CD14-positive monocyte (primary cell): Measurements from ENCODE around the gene MBL2. TPM values are rescaled to one million over a fixed set of nuclear protein-coding genes. Genes with fewer than 3 reads are reported as not detected.

Source experiments
- DNase-seq, 3 donors: peaks; one replicate each; pipeline ENCODE4 v3.0.0-alpha.2; 2011 to 2022
- H2AFZ ChIP-seq: 2 replicates; pipeline ENCODE4 v1.6.0; 2012; ENCODE audit warnings: mild to moderate bottlenecking, low read depth, low read length, inconsistent platforms; ENCODE audit not compliant: insufficient read depth, poor library complexity, severe bottlenecking
- H3K27ac ChIP-seq, 2 donors: 1 replicate in 1 of 2; 2 replicates in 1 of 2; pipeline ENCODE4 v1.5.1; 2012 to 2013; ENCODE audit warnings: low read length in 2 of 2, control low read depth in 1 of 2, inconsistent platforms in 1 of 2, low read depth in 1 of 2, mild to moderate bottlenecking in 1 of 2
- H3K27me3 ChIP-seq, 2 donors: one replicate each; pipeline versions ENCODE4 v1.6.0 to v1.6.1; 2011 to 2013; ENCODE audit warnings: low read length in 2 of 2; ENCODE audit not compliant: control insufficient read depth in 2 of 2, insufficient read depth in 2 of 2
- H3K36me3 ChIP-seq, 2 donors: replicated peaks in 1 of 2; 1 replicate in 1 of 2; 2 replicates in 1 of 2; pipeline versions ENCODE4 v1.5.1 to v1.6.1; 2012 to 2013; ENCODE audit warnings: low read length in 2 of 2, control low read depth in 1 of 2, inconsistent platforms in 1 of 2, mild to moderate bottlenecking in 1 of 2; ENCODE audit not compliant: insufficient read depth in 2 of 2, control insufficient read depth in 1 of 2
- H3K4me1 ChIP-seq, 2 donors: 1 replicate in 1 of 2; 2 replicates in 1 of 2; pipeline versions ENCODE4 v1.5.1 to v1.6.1; 2012 to 2013; ENCODE audit warnings: low read length in 2 of 2, control low read depth in 1 of 2, inconsistent platforms in 1 of 2, mild to moderate bottlenecking in 1 of 2, moderate library complexity in 1 of 2; ENCODE audit not compliant: insufficient read depth in 2 of 2, control insufficient read depth in 1 of 2
- H3K4me2 ChIP-seq: replicated peaks from 2 replicates; pipeline ENCODE3; 2012; ENCODE audit warnings: low read length, moderate library complexity, mild to moderate bottlenecking; ENCODE audit not compliant: poor library complexity, severe bottlenecking; ENCODE audit errors: extremely low read depth
- H3K4me3 ChIP-seq, 3 experiments: fragments of 200-600 bp in 1 of 3; sonication (generic) in 1 of 3; replicated peaks in 1 of 3; 1 replicate in 2 of 3; 2 replicates in 1 of 3; pipeline ENCODE4 v1.5.1; 2011 to 2013; ENCODE audit warnings: low read length in 3 of 3, mild to moderate bottlenecking in 3 of 3, control low read depth in 2 of 3, low read depth in 2 of 3, inconsistent platforms in 1 of 3, moderate library complexity in 1 of 3
- H3K79me2 ChIP-seq: 2 replicates; pipeline ENCODE4 v1.6.0; 2012; ENCODE audit warnings: mild to moderate bottlenecking, control low read depth, inconsistent platforms, low read length, moderate library complexity; ENCODE audit not compliant: insufficient read depth
- H3K9ac ChIP-seq: 2 replicates; pipeline ENCODE4 v1.6.0; 2017; ENCODE audit warnings: low read length, mild to moderate bottlenecking; ENCODE audit not compliant: insufficient read depth, poor library complexity, severe bottlenecking
- H3K9me3 ChIP-seq, 2 donors: replicated peaks in 1 of 2; 1 replicate in 1 of 2; 2 replicates in 1 of 2; pipeline versions ENCODE4 v1.5.1 to v1.6.1; 2012 to 2013; ENCODE audit warnings: low read length in 2 of 2, control low read depth in 1 of 2; ENCODE audit not compliant: control insufficient read depth in 1 of 2, insufficient read depth in 1 of 2
- H4K20me1 ChIP-seq: 2 replicates; pipeline ENCODE4 v1.6.0; 2012; ENCODE audit warnings: mild to moderate bottlenecking, low read length, control low read depth, moderate library complexity; ENCODE audit not compliant: insufficient read depth
- H3K27ac Mint-ChIP-seq, 7 donors: one replicate each; pipeline ENCODE4 v1.8.0; 2020; ENCODE audit warnings: mild to moderate bottlenecking in 7 of 7, mixed read lengths in 7 of 7, moderate library complexity in 6 of 7, inconsistent platforms in 2 of 7
- H3K27me3 Mint-ChIP-seq, 3 donors: one replicate each; pipeline ENCODE4 v1.8.0; 2021 to 2022; ENCODE audit warnings: low read depth in 3 of 3, mild to moderate bottlenecking in 3 of 3, mixed read lengths in 3 of 3, moderate library complexity in 3 of 3, inconsistent platforms in 1 of 3
- H3K36me3 Mint-ChIP-seq, 2 donors: one replicate each; pipeline ENCODE4 v1.8.0; 2020; ENCODE audit warnings: mixed read lengths in 2 of 2, inconsistent platforms in 1 of 2, mild to moderate bottlenecking in 1 of 2
- H3K4me1 Mint-ChIP-seq: one replicate; pipeline ENCODE4 v1.8.0; 2020; ENCODE audit warnings: mild to moderate bottlenecking, mixed read lengths
- H3K4me3 Mint-ChIP-seq, 2 donors: one replicate each; pipeline ENCODE4 v1.8.0; 2020; ENCODE audit warnings: mild to moderate bottlenecking in 2 of 2, mixed read lengths in 2 of 2, moderate library complexity in 1 of 2
- H3K9me3 Mint-ChIP-seq, 7 donors: one replicate each; pipeline ENCODE4 v1.8.0; 2020 to 2022; ENCODE audit warnings: mixed read lengths in 7 of 7, mild to moderate bottlenecking in 6 of 7, moderate library complexity in 6 of 7, inconsistent platforms in 2 of 7
- CTCF ChIP-seq: fragments of 200-600 bp; IDR thresholded peaks from one replicate; pipeline ENCODE4 v1.8.0; 2022; ENCODE audit warnings: antibody characterized with exemption, mild to moderate bottlenecking
- WGBS: methylation state at CpG from one replicate; pipeline ENCODE4 v1.1.5; 2013; ENCODE audit warnings: missing lambda C conversion rate; ENCODE audit not compliant: insufficient coverage; 5-methylcytosine and 5-hydroxymethylcytosine counted together
- intact Hi-C, 2 donors: fragments of 100-400 bp; cut with micrococcal nuclease; formaldehyde crosslinking; loops; one replicate each; pipeline versions ENCODE4 v1.15.0 to v1.15.1; 2023
- polyA plus RNA-seq, 3 donors: library from polyadenylated mRNA; depleted of rRNA in 1 of 3; unstranded in 2 of 3; stranded (reverse) in 1 of 3; fragments of 300-500 nt in 2 of 3; fragments of >200 nt in 1 of 3; fragmentation: Illumina TruSeq in 2 of 3; gene quantifications; 1 replicate in 2 of 3; 2 replicates in 1 of 3; pipeline ENCODE4 v1.2.3, GENCODE V29; 2012 to 2021

The MBL2 gene
- polyA plus RNA-seq, 3 donors = not detected

DNA sequence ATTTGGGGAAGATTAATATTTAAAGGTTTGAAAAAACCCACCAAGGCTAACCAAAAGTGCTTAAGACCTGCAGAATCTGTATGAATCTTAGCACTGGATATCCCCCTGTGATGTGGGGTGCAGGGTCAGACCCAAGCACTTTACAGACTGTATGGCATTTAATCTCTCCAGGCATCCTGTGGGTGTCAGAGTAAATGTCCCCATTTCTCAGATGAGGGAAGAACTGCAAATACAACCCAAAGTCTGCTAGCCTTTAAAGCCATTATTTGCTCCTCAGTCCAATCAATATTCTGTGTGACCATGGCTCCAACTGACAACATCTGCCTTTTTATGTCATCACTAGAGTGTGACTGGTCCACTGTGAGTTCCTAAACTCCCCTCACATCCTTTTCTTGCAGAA is 10.0 kb upstream of the MBL2 start:
- Histone ChIP-seq H3K4me1 (peaks cover 0 to 5% of the 10 kb centered on the region in 2 donors), H3K9ac (no peak overlapping the region), H4K20me1 (no peaks in the 10 kb centered on the region), H3K27me3 (no peaks in the 10 kb centered on the region), H3K36me3 (no peaks in the 10 kb centered on the region), H3K4me3 (no peak overlapping the region), H3K27ac (no peak overlapping the region), H3K9me3 (no peaks in the 10 kb centered on the region), H3K4me2 (no peak overlapping the region), H2AFZ (no peak overlapping the region), H3K79me2 (no peaks in the 10 kb centered on the region)
- Mint-ChIP-seq H3K36me3 (no peaks in the 10 kb centered on the region), H3K27me3 (peaks cover 0 to 5% (median 2%) of the 10 kb centered on the region in 3 donors), H3K9me3 (peaks cover 0 to 3% (median 0%) of the 10 kb centered on the region in 7 donors), H3K27ac (no peak overlapping the region), H3K4me1 (peaks cover 2% of the 10 kb centered on the region), H3K4me3 (no peak overlapping the region)
- TF ChIP-seq CTCF = no peak
- DNase-seq = no peak
- intact Hi-C loops = loop anchor here in 1 of 2 donors (5.0 kb wide), 1 partner anchor 140 kb away; no protein-coding TSS in a partner anchor

DNA sequence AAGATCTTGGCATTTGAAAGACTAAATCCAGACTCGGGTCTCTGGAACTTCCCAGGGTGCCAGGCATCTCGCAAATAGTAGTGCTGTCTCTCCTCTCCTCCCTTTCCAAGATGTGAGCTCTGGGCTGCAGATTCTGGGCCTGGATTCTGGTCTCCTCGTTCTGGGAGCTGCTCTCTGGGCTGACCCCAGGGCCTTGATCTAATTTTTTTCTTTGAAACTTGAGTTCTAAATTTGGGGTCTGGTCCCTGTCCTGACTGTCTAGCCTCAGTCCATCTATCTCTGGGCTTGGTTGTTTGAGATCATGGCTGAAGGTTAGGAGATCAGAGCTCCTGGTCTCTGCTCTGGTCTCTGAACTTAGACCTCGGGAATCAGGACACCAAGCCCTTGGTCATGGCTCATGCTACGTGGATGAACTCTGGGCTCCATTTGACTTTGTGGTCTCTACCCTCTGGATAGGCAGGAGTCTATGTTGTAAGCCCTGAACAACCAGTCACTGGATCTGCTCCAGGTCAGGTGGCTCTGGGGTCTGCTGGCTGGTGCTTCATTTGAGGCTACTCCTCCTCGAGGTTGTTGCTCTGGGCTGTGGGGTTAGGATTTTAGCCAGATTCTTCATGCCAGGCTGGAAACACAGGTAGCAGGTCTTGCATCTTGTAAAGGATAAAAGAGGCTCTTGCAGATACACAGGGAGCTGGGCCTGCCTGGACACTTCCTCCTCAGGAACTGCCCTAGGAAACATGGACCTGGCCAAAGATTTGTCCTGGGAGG is 8.0 kb upstream of the MBL2 start:
- H3K79me2 ChIP-seq = no peaks in the 10 kb centered on the region
- no peak overlapping the region for H2AFZ ChIP-seq
- TF ChIP-seq CTCF = peak; percentile 41
- peaks cover 0 to 5% of the 10 kb centered on the region in 2 donors for H3K4me1 ChIP-seq
- H3K4me3 ChIP-seq = no peak overlapping the region
- no peak overlapping the region for H3K4me2 ChIP-seq
- H3K9me3 ChIP-seq = no peaks in the 10 kb centered on the region
- intact Hi-C loops = loop anchor here (2.0 to 5.0 kb wide), 2 partner anchors 40 to 138 kb away; no protein-coding TSS in a partner anchor
- no peaks in the 10 kb centered on the region for H3K27me3 ChIP-seq
- H3K27me3 Mint-ChIP-seq = peaks cover 0 to 7% (median 3%) of the 10 kb centered on the region in 3 donors
- no peaks in the 10 kb centered on the region for H3K36me3 ChIP-seq
- peaks cover 2% of the 10 kb centered on the region for H3K4me1 Mint-ChIP-seq
- no peak overlapping the region for H3K4me3 Mint-ChIP-seq
- no peak for DNase-seq
- H3K27ac Mint-ChIP-seq = no peak overlapping the region
- H3K36me3 Mint-ChIP-seq = no peaks in the 10 kb centered on the region
- peaks cover 0 to 3% (median 0%) of the 10 kb centered on the region in 7 donors for H3K9me3 Mint-ChIP-seq
- no peak overlapping the region for H3K9ac ChIP-seq
- no peak overlapping the region for H3K27ac ChIP-seq
- WGBS = 54% methylated on average over 6 of the region's 6 CpGs
- H4K20me1 ChIP-seq = no peaks in the 10 kb centered on the region
